HS-5 (cell line): ENCODE measurements around the gene PPFIBP2.

ENCODE experiments used
- DNase-seq: peaks from one replicate; pipeline ENCODE4 v3.0.0-alpha.2; 2012; ENCODE audit warnings: low read depth

PPFIBP2 gene

GRCh38 chr11:7525424-7525823, 11.6 kb downstream of the PPFIBP2 start:
- no peak for DNase-seq

GRCh38 chr11:7527029-7527428, 13.2 kb downstream of the PPFIBP2 start:
- no peak for DNase-seq

GRCh38 chr11:7528514-7529049, 14.8 kb downstream of the PPFIBP2 start:
- no peak for DNase-seq

- no peak for DNase-seq
Observed at GRCh38 chr11:7530013-7530640, 16.3 kb downstream of the PPFIBP2 start.

- no peak for DNase-seq
Observed at GRCh38 chr11:7531011-7531410, 17.2 kb downstream of the PPFIBP2 start.

- no peak for DNase-seq
Observed at GRCh38 chr11:7532405-7533145, 18.8 kb downstream of the PPFIBP2 start.

- DNase-seq, result no peak
Observed at GRCh38 chr11:7533199-7534041, 19.6 kb downstream of the PPFIBP2 start.

- DNase-seq, result no peak
Observed at GRCh38 chr11:7534042-7534378, 20.2 kb downstream of the PPFIBP2 start.

GRCh38 chr11:7536100-7536499, 22.3 kb downstream of the PPFIBP2 start:
- no peak for DNase-seq

GRCh38 chr11:7537265-7537664, 23.5 kb downstream of the PPFIBP2 start:
- DNase-seq, result no peak

- DNase-seq, result no peak
Observed at GRCh38 chr11:7538031-7538430, 24.2 kb downstream of the PPFIBP2 start.

GRCh38 chr11:7538466-7539454, 25.0 kb downstream of the PPFIBP2 start:
- DNase-seq, result no peak

- DNase-seq, result no peak
Observed at GRCh38 chr11:7540830-7541555, 27.2 kb downstream of the PPFIBP2 start.

GRCh38 chr11:7543302-7543701, 29.5 kb downstream of the PPFIBP2 start:
- no peak for DNase-seq

GRCh38 chr11:7544021-7544420, 30.2 kb downstream of the PPFIBP2 start:
- DNase-seq, result no peak

GRCh38 chr11:7545611-7546010, 31.8 kb downstream of the PPFIBP2 start:
- DNase-seq, result no peak

- DNase-seq, result no peak
Observed at GRCh38 chr11:7546324-7546791, 32.6 kb downstream of the PPFIBP2 start.

GRCh38 chr11:7547687-7548086, 33.9 kb downstream of the PPFIBP2 start:
- no peak for DNase-seq

- no peak for DNase-seq
Observed at GRCh38 chr11:7548659-7549274, 35.0 kb downstream of the PPFIBP2 start.

GRCh38 chr11:7549681-7550080, 35.9 kb downstream of the PPFIBP2 start:
- DNase-seq, result no peak
